Measurements from ENCODE around the gene ZIC2. TPM values are rescaled to one million over a fixed set of nuclear protein-coding genes. Genes with fewer than 3 reads are reported as not detected.

ZIC2 gene
- total and polyA plus RNA-seq, 2 of the 8 experiments (the other 6 are each of a cell fraction or from before 2014, with no cell fraction given) = 53.2 to 372 TPM

- TF ChIP-seq CTCF (IDR thresholded peaks at IDR 0.05; ENCODE audit: control extremely low read depth in 1 of 3, insufficient read depth in 1 of 3, low read depth in 1 of 3, low read length in 3 of 3) (no peak), GTF2F1 (IDR thresholded peaks at IDR 0.05; ENCODE audit: borderline replicate concordance, low read depth, low read length) (no peak), TBP (IDR thresholded peaks at IDR 0.05; ENCODE audit: low read depth, low read length) (no peak)
Observed at GRCh38 chr13:99996381-99996973, 14.9 kb downstream of the ZIC2 start (continued).
